Skeletal muscle tissue (tissue), 4 donors: ENCODE data around the gene A4GALT. TPM values are rescaled to one million over a fixed set of nuclear protein-coding genes. Genes with fewer than 3 reads are reported as not detected.

ENCODE experiments used
- H3K27ac ChIP-seq: one replicate; pipeline ENCODE4 v1.7.0; 2013; ENCODE audit warnings: mild to moderate bottlenecking, low read depth, low read length, inconsistent platforms
- H3K27me3 ChIP-seq, 3 donors: one replicate each; pipeline ENCODE4 v1.7.0; 2013; ENCODE audit warnings: low read length in 3 of 3; ENCODE audit not compliant: control insufficient read depth in 3 of 3, insufficient read depth in 3 of 3
- H3K36me3 ChIP-seq, 3 donors: one replicate each; pipeline ENCODE4 v1.7.0; 2013; ENCODE audit warnings: low read length in 3 of 3; ENCODE audit not compliant: control insufficient read depth in 3 of 3, insufficient read depth in 3 of 3
- H3K4me1 ChIP-seq, 3 donors: one replicate each; pipeline ENCODE4 v1.7.0; 2013; ENCODE audit warnings: low read length in 3 of 3, mild to moderate bottlenecking in 3 of 3; ENCODE audit not compliant: control insufficient read depth in 3 of 3, insufficient read depth in 3 of 3
- H3K4me3 ChIP-seq, 3 donors: one replicate each; pipeline ENCODE4 v1.7.0; 2013; ENCODE audit warnings: low read length in 3 of 3
- H3K9ac ChIP-seq, 3 donors: one replicate each; pipeline ENCODE4 v1.7.0; 2013; ENCODE audit warnings: low read length in 3 of 3, mild to moderate bottlenecking in 3 of 3, moderate library complexity in 2 of 3, low read depth in 1 of 3
- H3K9me3 ChIP-seq, 3 donors: one replicate each; pipeline ENCODE4 v1.7.0; 2013; ENCODE audit warnings: low read length in 3 of 3; ENCODE audit not compliant: control insufficient read depth in 3 of 3
- total RNA-seq: library from RNA; depleted of rRNA; stranded (reverse); fragments of >200 nt; gene quantifications from one replicate; pipeline ENCODE4 v1.2.3, GENCODE V29; 2014
- donor health status: Osteomylitis.

A4GALT gene
- total RNA-seq, 1 donor from 2014 or later = 18.3 TPM

DNA sequence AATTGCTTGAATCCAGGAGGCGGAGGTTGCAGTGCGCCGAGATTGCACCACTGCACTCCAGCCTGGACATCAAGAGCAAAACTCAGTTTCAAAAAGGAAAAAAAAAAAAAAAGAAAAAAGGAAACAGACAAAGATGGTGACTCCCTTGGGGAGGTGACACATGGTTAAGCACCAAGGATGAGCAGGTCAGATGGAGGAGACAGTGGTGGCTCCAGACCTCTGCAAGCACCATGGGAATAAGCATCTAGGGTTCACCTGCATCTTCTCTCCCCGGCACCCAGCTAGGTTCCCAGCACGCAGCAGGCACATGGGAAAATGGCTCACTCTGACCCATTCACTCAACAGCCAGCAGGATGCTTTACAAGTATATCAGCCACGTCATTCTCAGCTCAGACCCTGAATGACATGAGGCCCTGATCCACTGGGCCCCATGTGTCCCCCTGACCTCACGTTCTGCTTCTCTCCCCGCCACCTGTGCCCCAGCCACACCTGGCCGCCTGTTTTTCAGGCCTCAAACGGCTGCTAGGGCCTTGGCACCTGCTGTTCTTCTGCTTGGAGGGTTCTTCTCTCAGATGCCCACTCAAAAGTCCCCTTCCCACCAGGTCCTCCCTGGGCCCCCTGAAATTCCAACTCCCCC lies 24.2 kb downstream of the A4GALT start:
- peak overlapping the region in 2 of 3 donors; percentile 30 to 62 for H3K9ac ChIP-seq
- H3K4me3 ChIP-seq = peak overlapping the region in 1 of 3 donors; percentile 35
- H3K9me3 ChIP-seq = no peaks in the 10 kb centered on the region
- H3K4me1 ChIP-seq = peaks cover 62 to 76% (median 70%) of the 10 kb centered on the region in 3 donors
- peaks cover 13 to 16% (median 16%) of the 10 kb centered on the region in 3 donors for H3K36me3 ChIP-seq
- H3K27me3 ChIP-seq = no peaks in the 10 kb centered on the region
- H3K27ac ChIP-seq = peak overlapping the region; percentile 97

GRCh38 chr22:42695294-42695693 lies 25.4 kb downstream of the A4GALT start:
- H3K4me3 ChIP-seq = peak overlapping the region in 1 of 3 donors; percentile 45
- peaks cover 62 to 71% (median 63%) of the 10 kb centered on the region in 3 donors for H3K4me1 ChIP-seq
- H3K9me3 ChIP-seq = no peaks in the 10 kb centered on the region
- H3K27me3 ChIP-seq = no peaks in the 10 kb centered on the region
- peak overlapping the region; percentile 53 to 68 (median 59) for H3K9ac ChIP-seq
- H3K36me3 ChIP-seq = peaks cover 15 to 16% (median 16%) of the 10 kb centered on the region in 3 donors
- H3K27ac ChIP-seq = peak overlapping the region; percentile 97

DNA sequence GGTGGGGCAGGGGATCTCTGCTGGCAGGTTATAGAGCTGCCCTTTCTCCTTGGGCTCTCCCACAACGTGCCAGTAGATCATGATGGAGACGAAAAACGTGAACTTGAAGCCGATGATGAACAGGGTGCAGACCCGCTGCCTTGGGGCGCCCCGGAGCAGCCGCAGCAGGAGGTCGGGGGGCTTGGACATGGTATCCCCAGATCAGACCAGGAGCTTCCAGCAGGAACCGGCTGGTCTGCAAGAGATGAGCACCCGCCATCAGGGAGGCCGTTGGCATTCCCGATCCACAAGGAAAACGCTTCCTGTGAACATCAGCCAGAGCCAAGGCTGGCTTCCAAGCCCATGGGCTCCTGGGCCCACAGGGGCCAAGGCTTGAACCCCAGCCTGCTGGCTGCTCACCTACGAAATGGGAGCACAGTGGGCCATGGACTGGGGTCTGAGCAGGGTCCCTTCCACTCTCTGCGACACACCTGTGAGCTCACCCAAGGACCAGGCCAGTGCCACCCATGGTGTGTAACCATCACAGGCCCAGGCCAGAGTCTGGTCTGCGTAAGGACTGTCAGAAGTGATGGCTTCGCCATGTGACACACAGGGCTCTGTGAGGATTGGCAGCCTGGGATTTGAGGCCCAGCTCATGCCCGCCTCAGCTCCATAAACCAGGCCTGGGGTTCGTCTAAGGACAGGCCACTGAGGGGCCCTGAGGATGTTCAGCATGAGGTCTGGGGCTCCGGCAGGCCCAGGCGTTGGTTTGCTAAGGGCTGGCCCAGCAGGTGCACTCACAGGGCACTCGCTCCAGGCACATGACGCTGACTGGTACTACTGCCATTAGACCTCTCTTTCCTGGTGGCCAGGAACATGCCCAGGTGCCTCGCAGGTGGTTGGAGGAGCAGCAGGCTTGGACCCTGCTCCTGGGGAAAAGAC lies 26.6 kb downstream of the A4GALT start:
- Histone ChIP-seq H3K4me3 (no peak overlapping the region), H3K36me3 (peaks cover 15 to 16% (median 16%) of the 10 kb centered on the region in 3 donors), H3K9me3 (no peaks in the 10 kb centered on the region), H3K27me3 (no peaks in the 10 kb centered on the region), H3K9ac (peak overlapping the region in 2 of 3 donors; percentile 13 to 68), H3K27ac (peak overlapping the region; percentile 97), H3K4me1 (peaks cover 64 to 70% (median 64%) of the 10 kb centered on the region in 3 donors)

DNA sequence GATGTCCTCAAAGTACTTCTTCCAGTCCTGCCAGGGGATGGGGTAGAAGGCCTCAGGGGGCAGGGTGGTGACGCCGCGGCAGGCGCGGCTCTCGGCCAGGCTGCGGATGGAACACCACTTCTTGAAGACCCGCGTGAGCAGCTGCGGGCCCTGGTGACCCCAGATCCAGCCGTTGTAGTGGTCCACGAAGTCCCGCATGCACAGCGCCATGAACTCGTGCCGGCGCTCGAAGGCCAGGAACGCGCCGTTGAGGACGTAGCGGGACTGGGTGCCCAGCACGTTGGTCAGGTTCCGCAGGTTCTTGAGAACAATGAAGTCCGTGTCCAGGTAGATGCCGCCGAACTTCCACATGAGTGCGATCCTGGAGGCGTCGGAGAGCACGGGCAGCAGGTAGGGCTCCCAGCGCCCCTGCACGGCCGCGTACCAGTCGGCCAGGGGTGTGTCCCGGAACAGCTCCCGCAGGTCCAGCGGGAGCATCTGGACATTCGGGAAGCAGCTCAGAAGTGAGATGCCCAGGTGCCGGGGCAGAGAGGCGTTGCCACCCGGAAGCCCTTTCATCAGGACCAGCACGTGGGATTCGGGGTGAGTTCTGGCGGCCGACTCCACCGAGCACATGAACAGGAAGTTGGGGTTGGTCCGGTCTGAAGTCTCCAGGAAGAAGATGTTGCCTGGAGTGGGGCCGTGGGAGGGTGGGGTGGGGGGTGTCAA lies 27.5 kb downstream of the A4GALT start:
- H3K36me3 ChIP-seq = peaks cover 15 to 16% (median 16%) of the 10 kb centered on the region in 3 donors
- H3K27ac ChIP-seq = no peak overlapping the region
- H3K4me1 ChIP-seq = peaks cover 61 to 68% (median 63%) of the 10 kb centered on the region in 3 donors
- H3K27me3 ChIP-seq = no peaks in the 10 kb centered on the region
- H3K9me3 ChIP-seq = no peaks in the 10 kb centered on the region
- no peak overlapping the region for H3K9ac ChIP-seq
- no peak overlapping the region for H3K4me3 ChIP-seq

DNA sequence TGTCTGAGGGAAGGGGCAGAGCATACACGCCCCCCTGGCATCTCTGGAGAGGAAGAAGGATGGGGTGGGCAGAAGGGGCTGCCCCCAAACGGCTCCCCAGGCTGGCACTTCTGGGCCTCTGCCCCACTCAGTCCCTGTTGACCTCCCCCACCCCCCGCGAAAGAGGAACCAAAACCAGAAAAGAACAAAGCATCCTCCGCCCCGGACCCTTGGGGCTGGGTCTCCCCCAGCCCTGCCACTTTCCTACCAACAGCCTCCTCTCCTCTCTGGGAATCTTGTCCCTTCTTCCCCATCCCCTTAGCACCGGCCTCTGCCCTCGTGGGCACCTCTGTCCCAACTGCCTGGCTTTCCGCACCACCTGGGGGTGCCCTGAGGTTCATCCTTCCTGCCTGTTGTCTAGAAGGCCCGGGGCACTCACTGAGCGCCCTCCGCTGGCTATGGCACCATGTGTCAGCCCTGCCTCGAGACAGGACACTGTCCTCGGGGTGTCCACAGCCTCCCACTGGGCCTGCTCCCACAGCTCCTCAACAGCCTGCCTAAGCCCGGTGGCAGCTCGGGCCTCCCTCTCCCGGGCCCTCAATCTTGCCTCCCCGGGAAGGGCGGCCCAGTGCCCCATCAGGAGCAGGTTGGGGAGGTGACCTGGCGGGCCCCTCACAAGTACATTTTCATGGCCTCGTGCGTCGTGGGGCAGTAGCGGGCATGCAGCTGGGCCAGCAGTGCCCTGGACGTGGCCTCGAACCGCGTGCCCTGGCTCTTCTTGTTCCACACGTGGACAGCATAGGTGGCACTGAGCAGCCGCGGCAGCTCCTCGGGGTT lies 28.2 kb downstream of the A4GALT start:
- Histone ChIP-seq H3K9me3 (no peaks in the 10 kb centered on the region), H3K9ac (no peak overlapping the region), H3K36me3 (peaks cover 15 to 16% (median 16%) of the 10 kb centered on the region in 3 donors), H3K4me3 (no peak overlapping the region), H3K27ac (peak overlapping the region; percentile 12), H3K27me3 (no peaks in the 10 kb centered on the region), H3K4me1 (peaks cover 62 to 68% (median 63%) of the 10 kb centered on the region in 3 donors)

GRCh38 chr22:42691440-42691839 lies 29.2 kb downstream of the A4GALT start:
- peaks cover 15 to 16% (median 16%) of the 10 kb centered on the region in 3 donors for H3K36me3 ChIP-seq
- peak overlapping the region; percentile 12 for H3K27ac ChIP-seq
- H3K27me3 ChIP-seq = no peaks in the 10 kb centered on the region

GRCh38 chr22:42688241-42689211 lies 32.1 kb downstream of the A4GALT start:
- peak overlapping the region; percentile 37 to 45 (median 38) for H3K4me3 ChIP-seq
- H3K4me1 ChIP-seq = peaks cover 64 to 71% (median 69%) of the 10 kb centered on the region in 3 donors
- no peaks in the 10 kb centered on the region for H3K27me3 ChIP-seq

More at GRCh38 chr22:42691440-42691839, 29.2 kb downstream of the A4GALT start:
- no peaks in the 10 kb centered on the region for H3K9me3 ChIP-seq
- H3K4me1 ChIP-seq = peaks cover 62 to 68% (median 63%) of the 10 kb centered on the region in 3 donors
- no peak overlapping the region for H3K4me3 ChIP-seq
- H3K9ac ChIP-seq = peak overlapping the region in 2 of 3 donors; percentile 40 to 57

DNA sequence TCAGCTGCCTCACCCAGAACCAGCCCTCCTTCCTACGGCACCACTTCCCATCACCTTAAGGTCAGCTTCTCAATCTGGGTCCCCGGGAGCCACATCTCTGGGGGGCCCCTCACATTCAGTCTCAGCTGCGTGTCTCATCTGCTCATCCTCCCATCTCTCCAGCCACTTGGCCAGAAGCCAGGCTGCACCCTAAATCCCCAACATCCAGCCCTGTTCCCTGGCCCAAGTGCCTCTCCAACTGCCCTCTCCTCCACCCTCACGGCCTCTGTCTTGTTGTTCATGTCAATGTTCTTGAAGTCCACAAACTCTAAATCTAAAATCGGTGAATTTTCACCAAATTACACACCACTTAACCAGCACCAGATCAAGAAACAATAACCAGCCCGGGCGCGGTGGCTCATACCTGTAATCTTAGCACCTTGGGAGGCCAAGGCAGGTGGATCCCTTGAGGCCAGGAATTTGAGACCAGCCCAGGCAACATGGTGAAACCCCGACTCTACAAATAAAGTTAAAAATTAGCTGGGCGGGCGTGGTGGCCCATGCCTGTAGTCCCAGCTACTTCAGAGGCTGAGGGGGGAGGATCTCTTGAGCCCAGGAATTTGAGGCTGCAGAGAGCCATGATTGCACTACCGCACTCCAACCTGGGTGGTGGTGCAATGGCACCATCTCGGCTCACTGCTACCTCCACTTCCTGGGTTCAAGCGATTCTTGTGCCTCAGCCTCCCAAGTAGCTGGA lies 33.7 kb downstream of the A4GALT start:
- peak overlapping the region; percentile 48 to 71 (median 65) for H3K9ac ChIP-seq
- peak overlapping the region; percentile 94 for H3K27ac ChIP-seq
- H3K36me3 ChIP-seq = peaks cover 0 to 3% (median 2%) of the 10 kb centered on the region in 3 donors
- H3K9me3 ChIP-seq = no peaks in the 10 kb centered on the region
- H3K4me3 ChIP-seq = peak overlapping the region in 1 of 3 donors; percentile 18
- no peaks in the 10 kb centered on the region for H3K27me3 ChIP-seq
- H3K4me1 ChIP-seq = peaks cover 78 to 86% (median 81%) of the 10 kb centered on the region in 3 donors

More at GRCh38 chr22:42688241-42689211, 32.1 kb downstream of the A4GALT start:
- Histone ChIP-seq H3K9ac (peak overlapping the region; percentile 79 to 87 (median 82)), H3K9me3 (no peaks in the 10 kb centered on the region), H3K27ac (peak overlapping the region; percentile 94), H3K36me3 (peaks cover 8% of the 10 kb centered on the region in 3 donors)
